B cell (primary cell): Measurements from ENCODE around the gene NOS1.

Experiments
- EZH2 ChIP-seq: IDR thresholded peaks from 2 replicates; pipeline ENCODE4 v1.6.1; 2012; ENCODE audit warnings: borderline replicate concordance, low read depth, mild to moderate bottlenecking, moderate library complexity, low read length; ENCODE audit not compliant: insufficient read depth, poor library complexity, severe bottlenecking
- TF ChIP-seq, protein P1 (sequence below): fragments of 200-600 bp; IDR thresholded peaks from one replicate; pipeline ENCODE4 v1.8.0; 2022; ENCODE audit warnings: antibody characterized with exemption, mild to moderate bottlenecking

DNA sequence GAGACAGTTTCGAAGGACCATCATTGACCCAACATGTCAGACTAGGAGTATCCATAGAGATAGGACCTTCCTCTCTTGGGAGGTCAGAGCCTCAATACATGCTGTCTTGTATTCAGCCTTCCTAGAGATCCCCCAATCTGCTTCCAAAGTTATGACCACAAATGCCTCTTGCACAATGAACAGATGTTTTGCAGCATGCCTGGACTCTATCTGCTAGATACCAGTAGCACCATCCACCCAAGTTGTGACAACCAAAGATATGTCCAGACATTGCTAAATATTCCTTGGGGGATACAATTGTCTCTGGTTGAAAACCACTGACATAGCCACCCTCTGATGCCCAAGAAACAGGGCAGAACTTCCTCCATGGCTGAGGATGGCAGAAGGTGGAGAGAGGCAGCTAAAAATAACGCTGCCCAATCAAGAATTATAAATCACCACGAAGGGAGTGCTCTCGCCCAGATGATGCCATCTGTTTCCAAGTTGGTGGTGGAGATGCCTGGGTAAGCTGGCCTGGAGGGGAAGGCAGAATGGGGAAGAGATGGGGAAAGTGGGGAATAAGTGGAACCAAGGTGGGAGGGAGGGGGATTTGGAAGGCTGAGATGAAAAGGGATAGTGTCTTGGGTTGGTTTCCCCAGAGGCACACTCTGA lies 42.9 kb upstream of the NOS1 start:
- TF ChIP-seq, protein P1, sequence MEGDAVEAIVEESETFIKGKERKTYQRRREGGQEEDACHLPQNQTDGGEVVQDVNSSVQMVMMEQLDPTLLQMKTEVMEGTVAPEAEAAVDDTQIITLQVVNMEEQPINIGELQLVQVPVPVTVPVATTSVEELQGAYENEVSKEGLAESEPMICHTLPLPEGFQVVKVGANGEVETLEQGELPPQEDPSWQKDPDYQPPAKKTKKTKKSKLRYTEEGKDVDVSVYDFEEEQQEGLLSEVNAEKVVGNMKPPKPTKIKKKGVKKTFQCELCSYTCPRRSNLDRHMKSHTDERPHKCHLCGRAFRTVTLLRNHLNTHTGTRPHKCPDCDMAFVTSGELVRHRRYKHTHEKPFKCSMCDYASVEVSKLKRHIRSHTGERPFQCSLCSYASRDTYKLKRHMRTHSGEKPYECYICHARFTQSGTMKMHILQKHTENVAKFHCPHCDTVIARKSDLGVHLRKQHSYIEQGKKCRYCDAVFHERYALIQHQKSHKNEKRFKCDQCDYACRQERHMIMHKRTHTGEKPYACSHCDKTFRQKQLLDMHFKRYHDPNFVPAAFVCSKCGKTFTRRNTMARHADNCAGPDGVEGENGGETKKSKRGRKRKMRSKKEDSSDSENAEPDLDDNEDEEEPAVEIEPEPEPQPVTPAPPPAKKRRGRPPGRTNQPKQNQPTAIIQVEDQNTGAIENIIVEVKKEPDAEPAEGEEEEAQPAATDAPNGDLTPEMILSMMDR = no peak
- no peak for TF ChIP-seq EZH2
